Measurements from ENCODE around the gene PHC2. TPM values are rescaled to one million over a fixed set of nuclear protein-coding genes. Genes with fewer than 3 reads are reported as not detected.

The PHC2 gene
- total RNA-seq, 1 donor from 2014 or later = 99.5 TPM

GRCh38 chr1:33471416-33471815 lies 40.5 kb upstream of the PHC2 start:
- H3K27ac Mint-ChIP-seq = no peak overlapping the region

GRCh38 chr1:33470495-33471012 lies 39.7 kb upstream of the PHC2 start:
- H3K27ac Mint-ChIP-seq = no peak overlapping the region
- no peaks in the 10 kb centered on the region for H3K36me3 Mint-ChIP-seq
- H3K27me3 Mint-ChIP-seq (ENCODE audit: low read depth) = no peaks in the 10 kb centered on the region
- DNase-seq (ENCODE audit: low spot score in 2 of 2, unreplicated experiment in 2 of 2) = peak; percentile 41 to 71
- H3K9me3 Mint-ChIP-seq = no peaks in the 10 kb centered on the region
- H3K4me3 Mint-ChIP-seq = no peak overlapping the region
- peak; percentile 56 for TF ChIP-seq CTCF (IDR thresholded peaks at IDR 0.05; ENCODE audit: unreplicated experiment)
- peaks cover 17% of the 10 kb centered on the region for H3K4me1 Mint-ChIP-seq

More at GRCh38 chr1:33471416-33471815, 40.5 kb upstream of the PHC2 start:
- TF ChIP-seq CTCF (IDR thresholded peaks at IDR 0.05; ENCODE audit: unreplicated experiment) = no peak
- no peak for DNase-seq (ENCODE audit: low spot score in 2 of 2, unreplicated experiment in 2 of 2)
- Mint-ChIP-seq H3K9me3 (no peaks in the 10 kb centered on the region), H3K4me1 (peaks cover 17% of the 10 kb centered on the region), H3K36me3 (peaks cover 1% of the 10 kb centered on the region), H3K27me3 (ENCODE audit: low read depth) (no peaks in the 10 kb centered on the region), H3K4me3 (no peak overlapping the region)

- no peak for DNase-seq (ENCODE audit: low spot score in 2 of 2, unreplicated experiment in 2 of 2)
- no peaks in the 10 kb centered on the region for H3K9me3 Mint-ChIP-seq
- no peaks in the 10 kb centered on the region for H3K36me3 Mint-ChIP-seq
- peaks cover 17% of the 10 kb centered on the region for H3K4me1 Mint-ChIP-seq
- no peak overlapping the region for H3K4me3 Mint-ChIP-seq
- H3K27me3 Mint-ChIP-seq (ENCODE audit: low read depth) = no peaks in the 10 kb centered on the region
- no peak overlapping the region for H3K27ac Mint-ChIP-seq
- no peak for TF ChIP-seq CTCF (IDR thresholded peaks at IDR 0.05; ENCODE audit: unreplicated experiment)
Measured at GRCh38 chr1:33469691-33470090, 38.8 kb upstream of the PHC2 start.

- no peaks in the 10 kb centered on the region for H3K9me3 Mint-ChIP-seq
- no peak overlapping the region for H3K4me3 Mint-ChIP-seq
- H3K36me3 Mint-ChIP-seq = no peaks in the 10 kb centered on the region
- H3K4me1 Mint-ChIP-seq = peaks cover 17% of the 10 kb centered on the region
- TF ChIP-seq CTCF (IDR thresholded peaks at IDR 0.05; ENCODE audit: unreplicated experiment) = no peak
- DNase-seq (ENCODE audit: low spot score in 2 of 2, unreplicated experiment in 2 of 2) = no peak
- no peaks in the 10 kb centered on the region for H3K27me3 Mint-ChIP-seq (ENCODE audit: low read depth)
- H3K27ac Mint-ChIP-seq = no peak overlapping the region
Measured at GRCh38 chr1:33468967-33469366, 38.1 kb upstream of the PHC2 start.

GRCh38 chr1:33468531-33468930 lies 37.6 kb upstream of the PHC2 start:
- Mint-ChIP-seq H3K36me3 (no peaks in the 10 kb centered on the region), H3K4me1 (peaks cover 15% of the 10 kb centered on the region), H3K9me3 (no peaks in the 10 kb centered on the region), H3K4me3 (no peak overlapping the region), H3K27me3 (ENCODE audit: low read depth) (no peaks in the 10 kb centered on the region), H3K27ac (no peak overlapping the region)
- TF ChIP-seq CTCF (IDR thresholded peaks at IDR 0.05; ENCODE audit: unreplicated experiment) = no peak
- DNase-seq (ENCODE audit: low spot score in 2 of 2, unreplicated experiment in 2 of 2) = no peak

- H3K27me3 Mint-ChIP-seq (ENCODE audit: low read depth) = no peaks in the 10 kb centered on the region
- H3K36me3 Mint-ChIP-seq = no peaks in the 10 kb centered on the region
- no peak overlapping the region for H3K4me3 Mint-ChIP-seq
- H3K4me1 Mint-ChIP-seq = peaks cover 10% of the 10 kb centered on the region
- no peak overlapping the region for H3K27ac Mint-ChIP-seq
- DNase-seq (ENCODE audit: low spot score in 2 of 2, unreplicated experiment in 2 of 2) = no peak
- TF ChIP-seq CTCF (IDR thresholded peaks at IDR 0.05; ENCODE audit: unreplicated experiment) = no peak
- H3K9me3 Mint-ChIP-seq = no peaks in the 10 kb centered on the region
Measured at GRCh38 chr1:33468011-33468410, 37.1 kb upstream of the PHC2 start.

All from mesothelial cell of epicardium (in vitro differentiated cells).